Activated CD8-positive, alpha-beta memory T cell treated with anti-CD3 and anti-CD28 coated beads, Interleukin-2, amount 50 U/mL, for 4 hours (primary cell): ENCODE measurements around the gene MYOT.
A peak's percentile ranks its signal among the peaks of the same experiment; 100 is the strongest.
"Not testable (repeated sequence)": the region's sequence is repeated elsewhere in the genome, so short reads cannot be mapped to it uniquely, and the experiment has no call there.

Source experiments
- DNase-seq: peaks from one replicate; pipeline ENCODE4 v3.0.0-alpha.2; 2020

MYOT gene

GRCh38 chr5:137856916-137857862 is 10.5 kb upstream of the MYOT start:
- no peak for DNase-seq

GRCh38 chr5:137858223-137858916 is 9.3 kb upstream of the MYOT start:
- no peak for DNase-seq

GRCh38 chr5:137858954-137859353 is 8.7 kb upstream of the MYOT start:
- DNase-seq = no peak

- DNase-seq = no peak
These were observed 5.4 kb upstream of the MYOT start for GRCh38 chr5:137862251-137862650.

GRCh38 chr5:137863653-137864052 is 4.0 kb upstream of the MYOT start:
- DNase-seq = not testable (repeated sequence)

- DNase-seq = no peak
These were observed 895 bp upstream of the MYOT start for GRCh38 chr5:137866541-137867388.

- no peak for DNase-seq
These were observed 3.1 kb downstream of the MYOT start for GRCh38 chr5:137870647-137871339.

- DNase-seq = no peak
These were observed 3.9 kb downstream of the MYOT start for GRCh38 chr5:137871571-137871970.

- no peak for DNase-seq
These were observed 4.8 kb downstream of the MYOT start for GRCh38 chr5:137872466-137872865.

- no peak for DNase-seq
These were observed 8.4 kb downstream of the MYOT start for GRCh38 chr5:137876101-137876500.

GRCh38 chr5:137880313-137880712 is 12.7 kb downstream of the MYOT start:
- no peak for DNase-seq

GRCh38 chr5:137887831-137888230 is 20.2 kb downstream of the MYOT start:
- no peak for DNase-seq

GRCh38 chr5:137888466-137888862 is 20.8 kb downstream of the MYOT start:
- DNase-seq = no peak

- peak; percentile 73 for DNase-seq
These were observed 21.5 kb downstream of the MYOT start, which contains the start of gene PKD2L2 for GRCh38 chr5:137888863-137889759. Gene PKD2L2, plus strand, starts transcription at chr5:137889457. Its CDS starts 35 bp downstream, at chr5:137889492.

- no peak for DNase-seq
These were observed 23.2 kb downstream of the MYOT start for GRCh38 chr5:137890845-137891244.

GRCh38 chr5:137891849-137892248 is 24.2 kb downstream of the MYOT start:
- DNase-seq = no peak

- DNase-seq = no peak
These were observed 26.9 kb downstream of the MYOT start for GRCh38 chr5:137894586-137894985.

- no peak for DNase-seq
These were observed 28.9 kb downstream of the MYOT start for GRCh38 chr5:137896560-137896959.

GRCh38 chr5:137899493-137899892 is 31.8 kb downstream of the MYOT start:
- no peak for DNase-seq

- DNase-seq = no peak
These were observed 33.6 kb downstream of the MYOT start for GRCh38 chr5:137901011-137901817.
